Measurements from ENCODE around the gene TNS1. TPM values are rescaled to one million over a fixed set of nuclear protein-coding genes. Genes with fewer than 3 reads are reported as not detected.

TNS1 gene
- polyA plus RNA-seq, 1 of the 3 experiments (the other 2 are of a cell fraction): 12.1 TPM

GRCh38 chr2:217981084-217981730 lies 21.6 kb downstream of the TNS1 start:
- peaks cover 0 to 3% of the 10 kb centered on the region in 2 experiments; a peak in 1 of 4 replicates for H3K4me1 ChIP-seq (ENCODE audit: control insufficient read depth in 1 of 2, insufficient read depth in 2 of 2, low read depth in 1 of 2, low read length in 1 of 2)
- no peak for TF ChIP-seq TEAD4 (IDR thresholded peaks at IDR 0.05; ENCODE audit: borderline replicate concordance, insufficient read depth)
- no peak for TF ChIP-seq ELF1 (IDR thresholded peaks at IDR 0.05)
- no peak for TF ChIP-seq SMC3 (IDR thresholded peaks at IDR 0.05; ENCODE audit: low read depth, low read length)
- TF ChIP-seq EP300 (IDR thresholded peaks at IDR 0.05; ENCODE audit: borderline replicate concordance in 1 of 2, low read depth in 1 of 2, low read length in 1 of 2): no peak
- no peak for TF ChIP-seq RCOR1 (IDR thresholded peaks at IDR 0.05; ENCODE audit: low read length)
- TF ChIP-seq GABPA (IDR thresholded peaks at IDR 0.05; ENCODE audit: low read depth): no peak
- no peak for TF ChIP-seq PBX3 (IDR thresholded peaks at IDR 0.05)
- TF ChIP-seq, protein P1, sequence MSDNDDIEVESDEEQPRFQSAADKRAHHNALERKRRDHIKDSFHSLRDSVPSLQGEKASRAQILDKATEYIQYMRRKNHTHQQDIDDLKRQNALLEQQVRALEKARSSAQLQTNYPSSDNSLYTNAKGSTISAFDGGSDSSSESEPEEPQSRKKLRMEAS (IDR thresholded peaks at IDR 0.05; ENCODE audit: low read depth): no peak
- no peak for TF ChIP-seq FOXJ3 (CRISPR knock-in tag; IDR thresholded peaks at IDR 0.05)
- TF ChIP-seq FOXM1 (IDR thresholded peaks at IDR 0.05; ENCODE audit: low read depth): no peak
- TF ChIP-seq SIN3A (IDR thresholded peaks at IDR 0.05; ENCODE audit: borderline replicate concordance, low read depth, low read length): no peak
- no peak for TF ChIP-seq MXI1 (IDR thresholded peaks at IDR 0.05; ENCODE audit: low read depth, low read length)
- H3K4me3 ChIP-seq (ENCODE audit: low read depth in 2 of 2, low read length in 1 of 2): no peak overlapping the region
- H3K36me3 ChIP-seq (replicated peaks in 1 of 2; ENCODE audit: control insufficient read depth in 1 of 2, insufficient read depth in 2 of 2, low read length in 1 of 2): peaks cover 15 to 33% of the 10 kb centered on the region in 2 experiments
- 88% methylated on average over 3 of the region's 5 CpGs for WGBS (ENCODE audit: low lambda C conversion rate)
- no peak overlapping the region for H3K9ac ChIP-seq
- no peak overlapping the region for H3K4me2 ChIP-seq
- CTCF ChIA-PET: interaction anchor here (0.5 to 30.4 kb wide), 11 partner anchors 13 to 188 kb away, joined by 3 to 666 read pairs (median 4); no protein-coding TSS in a partner anchor
- DNase-seq: no peak
- H2AFZ ChIP-seq (ENCODE audit: low read depth): no peak overlapping the region
- H4K20me1 ChIP-seq (ENCODE audit: insufficient read depth): peaks cover 84% of the 10 kb centered on the region
- no peaks in the 10 kb centered on the region for H3F3A ChIP-seq (replicated peaks; ENCODE audit: insufficient read depth)
- POLR2A ChIA-PET: no interaction called here
- H3K27me3 ChIP-seq (ENCODE audit: insufficient read depth): no peaks in the 10 kb centered on the region
- H3K9me3 ChIP-seq: no peaks in the 10 kb centered on the region
- H3K27ac ChIP-seq (ENCODE audit: low read depth in 2 of 2, low read length in 1 of 2): no peak overlapping the region
- H3K9me2 ChIP-seq: no peaks in the 10 kb centered on the region
- peaks cover 76% of the 10 kb centered on the region for H3K79me2 ChIP-seq (ENCODE audit: insufficient read depth)

DNA sequence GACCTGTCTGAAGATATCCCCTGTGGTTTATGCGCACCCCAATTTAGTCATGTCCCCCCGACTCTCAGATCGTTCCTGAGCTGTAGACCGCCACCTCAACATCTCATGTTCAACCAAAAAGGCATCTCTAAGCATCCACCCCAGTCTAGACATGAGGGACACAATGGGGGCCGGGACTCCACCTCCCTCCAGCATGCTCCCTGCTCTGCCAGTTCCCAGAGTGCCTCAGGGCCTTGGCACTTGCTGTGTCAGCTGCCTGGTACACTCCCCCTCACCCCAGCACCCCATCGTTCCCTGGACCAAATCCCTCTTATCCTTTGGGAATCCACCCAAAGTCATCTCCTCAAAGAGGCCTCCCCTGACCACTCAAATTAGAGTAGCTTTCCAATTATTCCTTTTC lies 22.2 kb downstream of the TNS1 start:
- Histone ChIP-seq H3F3A (replicated peaks; ENCODE audit: insufficient read depth) (no peaks in the 10 kb centered on the region), H2AFZ (ENCODE audit: low read depth) (no peak overlapping the region), H3K4me3 (ENCODE audit: low read depth in 2 of 2, low read length in 1 of 2) (no peak overlapping the region), H3K27me3 (ENCODE audit: insufficient read depth) (no peaks in the 10 kb centered on the region), H3K36me3 (replicated peaks in 1 of 2; ENCODE audit: control insufficient read depth in 1 of 2, insufficient read depth in 2 of 2, low read length in 1 of 2) (peaks cover 10 to 27% of the 10 kb centered on the region in 2 experiments), H3K9ac (no peak overlapping the region), H4K20me1 (ENCODE audit: insufficient read depth) (peaks cover 84% of the 10 kb centered on the region), H3K27ac (ENCODE audit: low read depth in 2 of 2, low read length in 1 of 2) (no peak overlapping the region), H3K79me2 (ENCODE audit: insufficient read depth) (peaks cover 70% of the 10 kb centered on the region), H3K4me1 (ENCODE audit: control insufficient read depth in 1 of 2, insufficient read depth in 2 of 2, low read depth in 1 of 2, low read length in 1 of 2) (peaks cover 0 to 3% of the 10 kb centered on the region in 2 experiments; a peak in 1 of 4 replicates), H3K9me2 (no peaks in the 10 kb centered on the region), H3K9me3 (no peaks in the 10 kb centered on the region), H3K4me2 (no peak overlapping the region)
- DNase-seq: no peak
- ChIA-PET CTCF (interaction anchor here (0.6 to 30.4 kb wide), 7 partner anchors 13 to 187 kb away, joined by 3 to 666 read pairs (median 4); no protein-coding TSS in a partner anchor), POLR2A (no interaction called here)
- TF ChIP-seq JUND (IDR thresholded peaks at IDR 0.05) (no peak), RAD21 (IDR thresholded peaks at IDR 0.05; ENCODE audit: low read length) (no peak), NFIC (IDR thresholded peaks at IDR 0.05; ENCODE audit: borderline replicate concordance) (no peak), FOXM1 (IDR thresholded peaks at IDR 0.05; ENCODE audit: low read depth) (no peak), RCOR1 (IDR thresholded peaks at IDR 0.05; ENCODE audit: low read length) (no peak), NRF1 (IDR thresholded peaks at IDR 0.05; ENCODE audit: low read depth, low read length) (no peak), MEF2A (IDR thresholded peaks at IDR 0.05; ENCODE audit: borderline replicate concordance, low read depth) (no peak), GABPA (IDR thresholded peaks at IDR 0.05; ENCODE audit: low read depth) (no peak), ZBTB33 (IDR thresholded peaks at IDR 0.05; ENCODE audit: borderline replicate concordance, low read depth) (no peak), EP300 (IDR thresholded peaks at IDR 0.05; ENCODE audit: borderline replicate concordance in 1 of 2, low read depth in 1 of 2, low read length in 1 of 2) (no peak), SIN3A (IDR thresholded peaks at IDR 0.05; ENCODE audit: borderline replicate concordance, low read depth, low read length) (no peak)
- TF ChIP-seq, protein P1 (IDR thresholded peaks at IDR 0.05; ENCODE audit: low read depth): no peak
- TF ChIP-seq, protein P2, sequence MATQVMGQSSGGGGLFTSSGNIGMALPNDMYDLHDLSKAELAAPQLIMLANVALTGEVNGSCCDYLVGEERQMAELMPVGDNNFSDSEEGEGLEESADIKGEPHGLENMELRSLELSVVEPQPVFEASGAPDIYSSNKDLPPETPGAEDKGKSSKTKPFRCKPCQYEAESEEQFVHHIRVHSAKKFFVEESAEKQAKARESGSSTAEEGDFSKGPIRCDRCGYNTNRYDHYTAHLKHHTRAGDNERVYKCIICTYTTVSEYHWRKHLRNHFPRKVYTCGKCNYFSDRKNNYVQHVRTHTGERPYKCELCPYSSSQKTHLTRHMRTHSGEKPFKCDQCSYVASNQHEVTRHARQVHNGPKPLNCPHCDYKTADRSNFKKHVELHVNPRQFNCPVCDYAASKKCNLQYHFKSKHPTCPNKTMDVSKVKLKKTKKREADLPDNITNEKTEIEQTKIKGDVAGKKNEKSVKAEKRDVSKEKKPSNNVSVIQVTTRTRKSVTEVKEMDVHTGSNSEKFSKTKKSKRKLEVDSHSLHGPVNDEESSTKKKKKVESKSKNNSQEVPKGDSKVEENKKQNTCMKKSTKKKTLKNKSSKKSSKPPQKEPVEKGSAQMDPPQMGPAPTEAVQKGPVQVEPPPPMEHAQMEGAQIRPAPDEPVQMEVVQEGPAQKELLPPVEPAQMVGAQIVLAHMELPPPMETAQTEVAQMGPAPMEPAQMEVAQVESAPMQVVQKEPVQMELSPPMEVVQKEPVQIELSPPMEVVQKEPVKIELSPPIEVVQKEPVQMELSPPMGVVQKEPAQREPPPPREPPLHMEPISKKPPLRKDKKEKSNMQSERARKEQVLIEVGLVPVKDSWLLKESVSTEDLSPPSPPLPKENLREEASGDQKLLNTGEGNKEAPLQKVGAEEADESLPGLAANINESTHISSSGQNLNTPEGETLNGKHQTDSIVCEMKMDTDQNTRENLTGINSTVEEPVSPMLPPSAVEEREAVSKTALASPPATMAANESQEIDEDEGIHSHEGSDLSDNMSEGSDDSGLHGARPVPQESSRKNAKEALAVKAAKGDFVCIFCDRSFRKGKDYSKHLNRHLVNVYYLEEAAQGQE (IDR thresholded peaks at IDR 0.05; ENCODE audit: low read depth, low read length): no peak
- 95% methylated on average over 6 of the region's 6 CpGs for WGBS (ENCODE audit: low lambda C conversion rate)
